ENCODE measurements around the gene UST. TPM values are rescaled to one million over a fixed set of nuclear protein-coding genes. Genes with fewer than 3 reads are reported as not detected.
"Not testable (repeated sequence)": the region's sequence is repeated elsewhere in the genome, so short reads cannot be mapped to it uniquely, and the experiment has no call there.

The UST gene
- total RNA-seq, 6 experiments from 2014 or later, result 0.44 to 1.9 (median 0.91) TPM

- no peak overlapping the region for H3K27ac ChIP-seq
- intact Hi-C loops (cut with DNase I), result no loop called here
These were observed 105.1 kb downstream of the UST start for GRCh38 chr6:148851683-148852556.

GRCh38 chr6:148852688-148853087, 105.9 kb downstream of the UST start:
- Histone ChIP-seq H3K27me3 (no peaks in the 10 kb centered on the region), H3K36me3 (no peaks in the 10 kb centered on the region), H3K4me1 (no peaks in the 10 kb centered on the region), H3K9me3 (no peaks in the 10 kb centered on the region), H3K27ac (no peak overlapping the region), H3K4me3 (no peak overlapping the region)
- intact Hi-C loops (cut with DNase I), result no loop called here
- TF ChIP-seq CTCF (IDR thresholded peaks at IDR 0.05) (no peak), POLR2A (IDR thresholded peaks at IDR 0.05) (no peak)
- DNase-seq (no peak), ATAC-seq (no peak)
- 70% methylated on average over 6 of the region's 6 CpGs for WGBS (ENCODE audit: insufficient coverage, low coverage, low lambda C conversion rate, missing lambda C conversion rate)

More at GRCh38 chr6:148851683-148852556, 105.1 kb downstream of the UST start:
- Histone ChIP-seq H3K4me1 (no peaks in the 10 kb centered on the region), H3K4me3 (no peak overlapping the region), H3K36me3 (no peaks in the 10 kb centered on the region), H3K27me3 (no peaks in the 10 kb centered on the region), H3K9me3 (no peaks in the 10 kb centered on the region)
- ATAC-seq (no peak), DNase-seq (no peak)
- TF ChIP-seq POLR2A (IDR thresholded peaks at IDR 0.05), result no peak
- no peak for TF ChIP-seq CTCF (IDR thresholded peaks at IDR 0.05)
- WGBS (ENCODE audit: insufficient coverage, low coverage, low lambda C conversion rate, missing lambda C conversion rate), result 66% methylated on average over 8 of the region's 16 CpGs

GRCh38 chr6:148853113-148853512, 106.3 kb downstream of the UST start:
- H3K27me3 ChIP-seq; H3K36me3 ChIP-seq; H3K4me3 ChIP-seq; H3K4me1 ChIP-seq; ATAC-seq; H3K27ac ChIP-seq; intact Hi-C loops (cut with DNase I); H3K9me3 ChIP-seq; DNase-seq: not testable (repeated sequence)
- 92% methylated on average over 3 of the region's 3 CpGs for WGBS (ENCODE audit: insufficient coverage, low coverage, low lambda C conversion rate, missing lambda C conversion rate)

GRCh38 chr6:148854096-148854495, 107.3 kb downstream of the UST start:
- Histone ChIP-seq H3K4me1 (no peaks in the 10 kb centered on the region), H3K27me3 (no peaks in the 10 kb centered on the region), H3K4me3 (no peak overlapping the region), H3K36me3 (no peaks in the 10 kb centered on the region), H3K9me3 (no peaks in the 10 kb centered on the region), H3K27ac (no peak overlapping the region)
- ATAC-seq (no peak), DNase-seq (no peak)
- TF ChIP-seq POLR2A (IDR thresholded peaks at IDR 0.05) (no peak), CTCF (IDR thresholded peaks at IDR 0.05) (no peak)
- WGBS (ENCODE audit: insufficient coverage, low coverage, low lambda C conversion rate, missing lambda C conversion rate), result 46% methylated on average over 5 of the region's 5 CpGs
- intact Hi-C loops (cut with DNase I), result no loop called here

- intact Hi-C loops (cut with DNase I), result no loop called here
- 54% methylated on average over 6 of the region's 11 CpGs for WGBS (ENCODE audit: insufficient coverage, low coverage, low lambda C conversion rate, missing lambda C conversion rate)
- DNase-seq, result no peak
- Histone ChIP-seq H3K9me3 (no peaks in the 10 kb centered on the region), H3K27me3 (no peaks in the 10 kb centered on the region), H3K4me1 (no peaks in the 10 kb centered on the region), H3K4me3 (no peak overlapping the region), H3K27ac (no peak overlapping the region), H3K36me3 (no peaks in the 10 kb centered on the region)
- TF ChIP-seq CTCF (IDR thresholded peaks at IDR 0.05) (no peak), POLR2A (IDR thresholded peaks at IDR 0.05) (no peak)
- ATAC-seq, result no peak
These were observed 108.2 kb downstream of the UST start for GRCh38 chr6:148854992-148855391.

All from right lobe of liver (tissue), 6 donors.